ES-I3 (cell line): Measurements from ENCODE around the gene FBXO15.

Experiments
- H3K36me3 ChIP-seq: 2 replicates; pipeline ENCODE4 v1.6.1; 2013; ENCODE audit warnings: mild to moderate bottlenecking, low read length, control low read depth, moderate library complexity; ENCODE audit not compliant: insufficient read depth
- H3K4me1 ChIP-seq: 2 replicates; pipeline ENCODE4 v1.6.1; 2013; ENCODE audit warnings: mild to moderate bottlenecking, control low read depth, low read length; ENCODE audit not compliant: insufficient read depth
- H3K9ac ChIP-seq: 2 replicates; pipeline ENCODE4 v1.6.1; 2013; ENCODE audit warnings: low read depth, mild to moderate bottlenecking, low read length, moderate library complexity
- H3K9me3 ChIP-seq: 2 replicates; pipeline ENCODE4 v1.6.1; 2013; ENCODE audit warnings: mild to moderate bottlenecking, low read length, moderate library complexity; ENCODE audit not compliant: control insufficient read depth, insufficient read depth

FBXO15 gene

DNA sequence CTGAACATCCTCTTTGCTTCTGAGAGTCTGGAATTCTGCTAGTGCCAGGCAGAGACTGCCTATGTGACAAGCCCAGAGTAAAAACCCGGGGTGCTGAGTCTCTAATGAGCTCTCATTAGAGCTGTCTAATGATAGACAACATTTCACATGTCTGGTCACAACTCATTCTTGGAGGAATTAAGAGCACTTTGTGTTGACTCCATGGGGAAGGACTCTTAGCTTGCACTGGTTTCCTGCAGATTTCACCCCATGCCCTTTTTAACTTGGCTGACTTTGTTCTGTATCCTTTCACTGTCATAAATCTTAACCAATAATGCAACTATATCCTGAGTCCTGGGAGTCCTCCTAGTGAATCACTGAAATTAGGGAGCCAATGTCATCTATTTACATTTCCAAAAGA, 33.5 kb downstream of the FBXO15 start:
- H3K4me1 ChIP-seq: peaks cover 28% of the 10 kb centered on the region
- H3K9me3 ChIP-seq: peaks cover 2% of the 10 kb centered on the region; the same call in 1 of the 2 replicates
- no peak overlapping the region for H3K9ac ChIP-seq
- no peaks in the 10 kb centered on the region for H3K36me3 ChIP-seq

- peaks cover 2% of the 10 kb centered on the region; the same call in 1 of the 2 replicates for H3K9me3 ChIP-seq
- H3K9ac ChIP-seq: no peak overlapping the region
- H3K4me1 ChIP-seq: peaks cover 28% of the 10 kb centered on the region
- no peaks in the 10 kb centered on the region for H3K36me3 ChIP-seq
Measured at GRCh38 chr18:74113711-74114110, 33.9 kb downstream of the FBXO15 start.

DNA sequence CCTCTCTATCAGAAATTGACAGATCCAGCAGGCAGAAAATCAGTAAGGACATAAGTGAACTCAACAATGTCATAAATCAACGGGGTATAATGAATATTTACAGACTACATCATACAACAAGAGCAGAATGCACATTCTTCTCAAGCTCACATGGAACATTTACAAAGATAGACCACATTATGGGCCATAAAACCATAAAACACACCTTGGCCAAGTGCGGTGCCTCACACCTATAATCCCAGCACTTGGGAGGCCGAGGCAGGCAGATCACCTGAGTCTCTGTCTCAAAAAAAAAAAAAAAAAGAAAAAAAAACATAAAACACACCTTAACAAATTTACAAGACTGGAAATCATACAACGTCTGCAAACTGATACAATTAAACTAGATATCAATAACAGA, 36.7 kb downstream of the FBXO15 start:
- peaks cover 2% of the 10 kb centered on the region; the same call in 1 of the 2 replicates for H3K9me3 ChIP-seq
- H3K36me3 ChIP-seq: no peaks in the 10 kb centered on the region
- H3K4me1 ChIP-seq: peaks cover 18% of the 10 kb centered on the region
- H3K9ac ChIP-seq: no peak overlapping the region

- Histone ChIP-seq H3K9ac (no peak overlapping the region), H3K36me3 (no peaks in the 10 kb centered on the region), H3K4me1 (peaks cover 13% of the 10 kb centered on the region), H3K9me3 (peaks cover 2% of the 10 kb centered on the region; the same call in 1 of the 2 replicates)
Measured at GRCh38 chr18:74110149-74110548, 37.5 kb downstream of the FBXO15 start.

- Histone ChIP-seq H3K36me3 (no peaks in the 10 kb centered on the region), H3K9me3 (no peaks in the 10 kb centered on the region; the same call in 1 of the 2 replicates), H3K4me1 (no peaks in the 10 kb centered on the region), H3K9ac (no peak overlapping the region)
Measured at GRCh38 chr18:74108460-74108859, 39.2 kb downstream of the FBXO15 start.

DNA sequence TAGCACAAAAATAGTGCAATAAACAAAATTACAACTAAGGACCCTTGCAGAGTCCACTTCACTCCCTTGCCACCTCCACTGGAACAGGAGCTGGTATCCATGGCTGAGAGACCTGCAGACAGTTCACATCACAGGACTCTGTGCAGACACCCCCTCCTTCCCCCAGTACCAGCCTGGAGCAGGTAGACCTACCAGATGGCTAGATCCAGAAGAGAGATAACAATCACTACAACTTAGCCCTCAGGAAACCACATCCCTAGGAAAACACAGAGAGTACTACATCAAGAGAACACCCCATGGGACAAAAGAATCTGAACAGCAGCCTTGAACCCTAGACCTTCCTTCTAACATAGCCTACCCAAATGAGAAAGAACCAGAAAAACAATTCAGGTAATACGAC, 49.8 kb downstream of the FBXO15 start:
- no peaks in the 10 kb centered on the region for H3K9me3 ChIP-seq
- H3K36me3 ChIP-seq: no peaks in the 10 kb centered on the region
- H3K9ac ChIP-seq: no peak overlapping the region
- no peaks in the 10 kb centered on the region for H3K4me1 ChIP-seq

DNA sequence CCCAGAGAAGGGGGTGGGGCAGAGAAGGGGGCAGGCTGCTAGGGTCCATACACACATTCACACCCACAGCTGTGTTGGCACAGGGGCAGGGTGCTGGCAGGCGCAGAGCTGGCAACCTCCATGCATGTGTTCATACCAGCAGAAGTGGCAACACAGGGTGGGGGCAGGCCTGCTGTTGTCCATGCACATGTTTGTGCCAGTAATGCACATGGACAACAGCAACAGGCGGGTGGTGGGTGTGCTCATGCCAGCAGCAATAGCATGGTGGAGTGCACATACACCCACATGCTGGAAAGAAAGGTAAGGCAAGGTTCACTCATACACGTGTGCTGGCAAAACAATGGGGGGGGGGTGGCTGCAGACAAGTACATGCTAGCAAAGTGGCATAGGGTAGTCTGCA, 54.7 kb downstream of the FBXO15 start:
- no peak overlapping the region for H3K9ac ChIP-seq
- no peaks in the 10 kb centered on the region for H3K4me1 ChIP-seq
- H3K36me3 ChIP-seq: no peaks in the 10 kb centered on the region
- H3K9me3 ChIP-seq: no peaks in the 10 kb centered on the region

GRCh38 chr18:74084184-74084855, 63.3 kb downstream of the FBXO15 start:
- Histone ChIP-seq H3K9ac (no peak overlapping the region), H3K9me3 (no peaks in the 10 kb centered on the region), H3K36me3 (no peaks in the 10 kb centered on the region)

GRCh38 chr18:74083557-74083952, 64.1 kb downstream of the FBXO15 start:
- H3K9ac ChIP-seq: no peak overlapping the region
- H3K4me1 ChIP-seq: no peaks in the 10 kb centered on the region
- H3K9me3 ChIP-seq: no peaks in the 10 kb centered on the region
- no peaks in the 10 kb centered on the region for H3K36me3 ChIP-seq

More at GRCh38 chr18:74084184-74084855, 63.3 kb downstream of the FBXO15 start:
- no peaks in the 10 kb centered on the region for H3K4me1 ChIP-seq

DNA sequence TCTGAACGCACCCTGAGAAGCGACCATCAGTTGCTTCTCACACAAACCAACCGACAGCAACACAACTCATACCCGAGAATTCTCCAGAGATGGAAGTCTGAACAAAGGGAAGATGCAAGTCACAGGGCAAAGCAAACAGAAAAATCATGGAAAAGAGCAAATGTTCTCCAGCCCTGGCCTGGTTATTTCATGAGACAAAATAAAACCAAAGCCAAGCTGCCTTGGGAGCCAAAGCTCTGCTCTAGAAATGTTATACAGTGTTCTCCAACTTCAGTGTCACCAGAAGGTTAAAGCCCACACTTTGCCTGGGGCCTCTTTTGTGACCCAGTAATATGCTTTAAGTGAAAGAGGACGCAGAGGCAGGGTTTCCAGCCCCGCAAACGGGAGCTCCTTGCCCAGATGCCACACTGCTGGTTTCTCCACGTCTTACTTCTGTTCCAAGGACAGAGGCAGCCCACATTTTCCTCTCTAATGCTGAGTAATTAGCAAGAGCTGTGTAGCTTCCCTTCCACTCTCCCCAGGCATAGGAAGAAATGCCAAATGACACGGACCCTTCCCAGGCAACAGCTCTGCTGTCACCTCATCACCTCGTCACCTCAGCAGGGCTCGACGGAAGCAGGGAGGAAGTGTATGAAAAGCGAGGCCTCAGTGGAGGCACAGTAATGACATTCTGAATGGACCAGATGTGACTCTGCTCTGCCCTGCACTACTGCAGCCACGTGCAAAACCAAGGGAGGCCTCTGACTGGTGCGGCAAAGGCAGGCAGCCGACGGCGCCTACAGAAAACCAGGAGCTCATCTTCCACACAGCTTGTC, 64.7 kb downstream of the FBXO15 start:
- no peaks in the 10 kb centered on the region for H3K4me1 ChIP-seq
- H3K9ac ChIP-seq: no peak overlapping the region
- H3K9me3 ChIP-seq: no peaks in the 10 kb centered on the region
- no peaks in the 10 kb centered on the region for H3K36me3 ChIP-seq

GRCh38 chr18:74081966-74082741, 65.5 kb downstream of the FBXO15 start:
- Histone ChIP-seq H3K9me3 (no peaks in the 10 kb centered on the region), H3K4me1 (no peaks in the 10 kb centered on the region), H3K36me3 (no peaks in the 10 kb centered on the region), H3K9ac (no peak overlapping the region)

GRCh38 chr18:74078257-74078656, 69.4 kb downstream of the FBXO15 start:
- Histone ChIP-seq H3K9ac (no peak overlapping the region), H3K4me1 (no peaks in the 10 kb centered on the region), H3K36me3 (no peaks in the 10 kb centered on the region)

GRCh38 chr18:74074668-74075564, 72.7 kb downstream of the FBXO15 start:
- no peaks in the 10 kb centered on the region; the same call in 1 of the 2 replicates for H3K9me3 ChIP-seq

More at GRCh38 chr18:74078257-74078656, 69.4 kb downstream of the FBXO15 start:
- no peaks in the 10 kb centered on the region for H3K9me3 ChIP-seq

More at GRCh38 chr18:74074668-74075564, 72.7 kb downstream of the FBXO15 start:
- no peak overlapping the region for H3K9ac ChIP-seq
- no peaks in the 10 kb centered on the region for H3K4me1 ChIP-seq
- H3K36me3 ChIP-seq: no peaks in the 10 kb centered on the region
